ENCODE results near the gene CCDC102B. TPM values are rescaled to one million over a fixed set of nuclear protein-coding genes. Genes with fewer than 3 reads are reported as not detected.

CCDC102B gene
- total and polyA plus RNA-seq, 2 of the 8 experiments (the other 6 are each of a cell fraction or from before 2014, with no cell fraction given) = 0.80 to 1.1 TPM

GRCh38 chr18:69071680-69072079 is 273.8 kb downstream of the CCDC102B start:
- Histone ChIP-seq H2AFZ (ENCODE audit: low read length) (no peak overlapping the region), H2BK120ac (replicated peaks; ENCODE audit: low read depth, low read length) (no peak overlapping the region), H3K79me2 (ENCODE audit: control insufficient read depth in 1 of 2, insufficient read depth in 2 of 2, low read length in 2 of 2) (no peaks in the 10 kb centered on the region), H2BK12ac (ENCODE audit: low read depth, low read length) (no peak overlapping the region), H4K91ac (replicated peaks; ENCODE audit: insufficient read length, low read length) (no peak overlapping the region), H3K4me3 (ENCODE audit: extremely low read depth in 1 of 4, insufficient read depth in 2 of 4, low read depth in 3 of 4, low read length in 4 of 4) (no peak overlapping the region), H3K14ac (ENCODE audit: insufficient read length) (no peak overlapping the region), H3K18ac (ENCODE audit: extremely low read depth, low read length) (no peak overlapping the region), H3K9ac (replicated peaks in 1 of 4; ENCODE audit: extremely low read depth in 1 of 4, low read depth in 3 of 4, low read length in 3 of 4) (no peak overlapping the region), H3K23ac (ENCODE audit: insufficient read length) (no peak overlapping the region), H2BK15ac (ENCODE audit: low read length) (no peak overlapping the region), H3K56ac (replicated peaks; ENCODE audit: insufficient read length, low read depth, low read length) (no peak overlapping the region), H3K4ac (replicated peaks; ENCODE audit: insufficient read length, low read depth, low read length) (no peak overlapping the region), H3K4me1 (replicated peaks in 1 of 4; ENCODE audit: control insufficient read depth in 3 of 4, insufficient read depth in 4 of 4, low read length in 3 of 4) (no peaks in the 10 kb centered on the region), H4K5ac (ENCODE audit: insufficient read length, low read depth, low read length) (no peak overlapping the region), H3K27ac (ENCODE audit: low read depth, low read length) (no peak overlapping the region), H3K23me2 (ENCODE audit: low read depth, low read length) (no peaks in the 10 kb centered on the region), H3K9me3 (ENCODE audit: insufficient read depth in 2 of 2, low read depth in 1 of 2, low read length in 1 of 2) (no peaks in the 10 kb centered on the region), H2BK20ac (ENCODE audit: low read length) (no peak overlapping the region), H3K27me3 (replicated peaks in 1 of 4; ENCODE audit: control insufficient read depth in 3 of 4, extremely low read depth in 1 of 4, insufficient read depth in 3 of 4, low read length in 3 of 4) (peaks cover 0 to 1% (median 0%) of the 10 kb centered on the region in 4 experiments; a peak in 1 of 7 replicates), H2BK5ac (ENCODE audit: low read depth, low read length) (no peak overlapping the region), H4K20me1 (replicated peaks in 1 of 2; ENCODE audit: control insufficient read depth in 1 of 2, insufficient read depth in 2 of 2, low read length in 2 of 2) (no peaks in the 10 kb centered on the region), H4K8ac (ENCODE audit: extremely low read depth, insufficient read depth, low read length) (no peak overlapping the region), H2AK5ac (ENCODE audit: low read depth, low read length) (no peak overlapping the region), H3K4me2 (ENCODE audit: insufficient read depth in 1 of 2, low read depth in 2 of 2, low read length in 2 of 2) (no peak overlapping the region), H3K36me3 (ENCODE audit: control insufficient read depth in 2 of 4, insufficient read depth in 4 of 4, low read length in 3 of 4) (no peaks in the 10 kb centered on the region), H3K79me1 (ENCODE audit: low read depth, low read length) (no peaks in the 10 kb centered on the region)
- TF ChIP-seq CBX5 (IDR thresholded peaks at IDR 0.05; ENCODE audit: low read depth, low read length) = no peak
- WGBS, 2 experiments (ENCODE audit: extremely low coverage in 1 of 2, insufficient coverage in 1 of 2, insufficient read length in 1 of 2, insufficient replicate concordance in 2 of 2, low coverage in 1 of 2, low lambda C conversion rate in 2 of 2, missing lambda C conversion rate in 1 of 2) = 100% methylated on average over 3 of the region's 3 CpGs; no CpG with 5 or more reads in 1 of the 2 experiments
- ChIA-PET POLR2A (ENCODE audit: partially characterized antibody) (no interaction called here), CTCF (ENCODE audit: partially characterized antibody) (no interaction called here)
- DNase-seq (ENCODE audit: low read depth in 1 of 2, low spot score in 2 of 2) = no peak
- no peak for FAIRE-seq
